HFF-Myc (cell line): ENCODE data around the gene PDE10A.

Source experiments
- DNase-seq: peaks from one replicate; pipeline ENCODE4 v3.0.0-alpha.2; 2011; ENCODE audit warnings: low read depth; ENCODE audit errors: extremely low read depth
- H3K4me3 ChIP-seq: replicated peaks from 2 replicates; pipeline ENCODE4 v1.5.1; 2011; ENCODE audit warnings: low read depth, mild to moderate bottlenecking, control low read depth, low read length
- TF ChIP-seq, protein P1 (sequence below): IDR thresholded peaks from 2 replicates; pipeline ENCODE4 v1.5.1; 2012; ENCODE audit warnings: mild to moderate bottlenecking, low read depth, low read length, control low read depth; ENCODE audit errors: missing control alignments

PDE10A gene

DNA sequence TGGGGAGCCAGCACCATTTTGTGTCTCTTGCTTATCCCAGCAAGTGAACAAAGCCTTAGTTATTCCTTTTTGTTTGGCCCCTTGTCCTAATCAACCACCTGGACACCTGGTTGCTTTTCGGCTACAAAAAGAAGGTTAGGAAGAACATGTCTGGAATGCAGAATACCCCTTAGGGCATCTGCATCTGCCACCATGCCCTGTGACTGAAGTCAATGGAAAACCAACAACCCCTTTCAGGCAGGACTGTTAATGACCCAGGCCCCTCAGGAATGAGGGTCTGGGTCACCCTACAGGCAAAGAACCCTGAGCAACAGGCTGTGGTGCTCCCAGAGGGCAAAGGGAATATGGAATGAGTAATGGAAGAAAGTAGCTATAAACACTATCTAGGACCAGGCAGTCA, 78.5 kb downstream of the PDE10A start:
- TF ChIP-seq, protein P1, sequence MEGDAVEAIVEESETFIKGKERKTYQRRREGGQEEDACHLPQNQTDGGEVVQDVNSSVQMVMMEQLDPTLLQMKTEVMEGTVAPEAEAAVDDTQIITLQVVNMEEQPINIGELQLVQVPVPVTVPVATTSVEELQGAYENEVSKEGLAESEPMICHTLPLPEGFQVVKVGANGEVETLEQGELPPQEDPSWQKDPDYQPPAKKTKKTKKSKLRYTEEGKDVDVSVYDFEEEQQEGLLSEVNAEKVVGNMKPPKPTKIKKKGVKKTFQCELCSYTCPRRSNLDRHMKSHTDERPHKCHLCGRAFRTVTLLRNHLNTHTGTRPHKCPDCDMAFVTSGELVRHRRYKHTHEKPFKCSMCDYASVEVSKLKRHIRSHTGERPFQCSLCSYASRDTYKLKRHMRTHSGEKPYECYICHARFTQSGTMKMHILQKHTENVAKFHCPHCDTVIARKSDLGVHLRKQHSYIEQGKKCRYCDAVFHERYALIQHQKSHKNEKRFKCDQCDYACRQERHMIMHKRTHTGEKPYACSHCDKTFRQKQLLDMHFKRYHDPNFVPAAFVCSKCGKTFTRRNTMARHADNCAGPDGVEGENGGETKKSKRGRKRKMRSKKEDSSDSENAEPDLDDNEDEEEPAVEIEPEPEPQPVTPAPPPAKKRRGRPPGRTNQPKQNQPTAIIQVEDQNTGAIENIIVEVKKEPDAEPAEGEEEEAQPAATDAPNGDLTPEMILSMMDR: no peak
- H3K4me3 ChIP-seq: no peak overlapping the region
- DNase-seq: no peak

DNA sequence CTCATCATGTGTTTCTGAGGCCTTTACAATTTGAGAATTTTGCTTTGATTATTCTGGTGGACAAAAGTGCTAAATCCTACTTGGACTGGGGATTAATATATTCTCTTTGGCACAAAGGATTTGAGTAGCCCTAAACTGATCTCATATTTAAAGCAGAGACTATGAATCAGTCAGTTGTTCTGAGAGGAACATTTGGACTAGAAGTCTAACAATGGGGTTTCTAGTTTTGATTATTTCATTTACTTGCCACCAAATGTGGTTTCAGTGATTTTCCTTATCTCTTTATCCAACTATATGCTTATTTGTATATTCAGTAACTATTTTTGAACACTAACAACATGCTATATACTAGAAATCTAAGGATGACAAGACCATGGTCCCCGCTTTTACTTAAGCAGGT, 81.4 kb downstream of the PDE10A start:
- no peak for DNase-seq
- no peak overlapping the region for H3K4me3 ChIP-seq
- TF ChIP-seq, protein P1: no peak

- no peak for DNase-seq
- H3K4me3 ChIP-seq: no peak overlapping the region
- TF ChIP-seq, protein P1: no peak
Measured at GRCh38 chr6:165580136-165580535, 82.9 kb downstream of the PDE10A start.

DNA sequence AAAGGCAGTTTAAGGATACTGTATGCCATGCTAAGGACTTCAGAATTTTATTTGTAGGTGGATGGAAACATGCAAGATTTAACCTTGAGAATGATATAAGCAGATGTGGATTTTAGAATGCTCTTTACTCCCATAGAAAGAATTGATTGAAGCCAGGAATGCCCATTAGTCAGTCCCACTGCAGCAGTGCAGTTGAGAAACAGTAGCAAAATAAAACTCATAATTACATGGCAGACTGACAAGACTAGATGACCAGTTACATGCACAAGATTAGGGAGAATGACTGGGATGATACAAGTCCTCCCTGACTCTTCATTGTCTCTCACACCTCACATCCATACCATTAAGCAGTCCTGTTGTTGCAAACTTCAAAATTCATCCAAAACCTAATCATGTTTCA, 83.9 kb downstream of the PDE10A start:
- H3K4me3 ChIP-seq: no peak overlapping the region
- TF ChIP-seq, protein P1: no peak
- DNase-seq: no peak

GRCh38 chr6:165577556-165577955, 85.5 kb downstream of the PDE10A start:
- TF ChIP-seq, protein P1: no peak
- DNase-seq: no peak
- H3K4me3 ChIP-seq: no peak overlapping the region

- TF ChIP-seq, protein P1: no peak
- no peak overlapping the region for H3K4me3 ChIP-seq
- DNase-seq: no peak
Measured at GRCh38 chr6:165575158-165575549, 87.9 kb downstream of the PDE10A start.
